OCI-LY1 (cell line): ENCODE measurements around the gene SPEM1.

Experiments used
- H2AFZ ChIP-seq: fragments of 200-600 bp; sonication (generic), shearing (Covaris generic); 2 replicates; pipeline ENCODE4 v1.6.0; 2014; ENCODE audit warnings: antibody characterized with exemption, mild to moderate bottlenecking, low read length
- H3F3A ChIP-seq: fragments of 200-600 bp; sonication (generic), shearing (Covaris generic); 2 replicates; pipeline ENCODE4 v1.6.0; 2014; ENCODE audit warnings: mild to moderate bottlenecking, antibody characterized with exemption, low read length, moderate library complexity; ENCODE audit not compliant: insufficient read depth
- H3K27ac ChIP-seq: fragments of 200-600 bp; sonication (generic); 2 replicates; pipeline ENCODE4 v1.5.1; 2014; ENCODE audit warnings: low read length, mixed run types, mild to moderate bottlenecking, low read depth; ENCODE audit not compliant: poor library complexity, severe bottlenecking
- H3K27me3 ChIP-seq: fragments of 200-600 bp; sonication (generic); 2 replicates; pipeline ENCODE4 v1.6.0; 2014; ENCODE audit warnings: antibody characterized with exemption, mild to moderate bottlenecking, low read length, moderate library complexity; ENCODE audit not compliant: insufficient read depth
- H3K36me3 ChIP-seq: fragments of 200-600 bp; sonication (generic); 2 replicates; pipeline ENCODE4 v1.6.1; 2014; ENCODE audit warnings: mild to moderate bottlenecking, antibody characterized with exemption, low read length, moderate library complexity, mixed read lengths; ENCODE audit not compliant: insufficient read depth
- H3K4me1 ChIP-seq: fragments of 200-600 bp; sonication (generic); 2 replicates; pipeline ENCODE4 v1.5.1; 2014; ENCODE audit warnings: mild to moderate bottlenecking, low read length, moderate library complexity; ENCODE audit not compliant: insufficient read depth, severe bottlenecking
- H3K4me2 ChIP-seq: fragments of 200-600 bp; sonication (generic), shearing (Covaris generic); 2 replicates; pipeline ENCODE4 v1.6.1; 2014; ENCODE audit warnings: low read length
- H3K4me3 ChIP-seq: fragments of 200-600 bp; sonication (generic); 2 replicates; pipeline ENCODE4 v1.5.1; 2014; ENCODE audit warnings: low read length, low read depth, mild to moderate bottlenecking, mixed read lengths; ENCODE audit not compliant: poor library complexity, severe bottlenecking
- H3K79me2 ChIP-seq: fragments of 200-600 bp; shearing (Covaris generic); 2 replicates; pipeline ENCODE4 v1.6.1; 2016; ENCODE audit warnings: mixed run types, low read length, mixed read lengths; ENCODE audit not compliant: insufficient read depth
- H3K9ac ChIP-seq: fragments of 200-600 bp; sonication (generic), shearing (Covaris generic); 2 replicates; pipeline ENCODE4 v1.6.1; 2014; ENCODE audit warnings: mild to moderate bottlenecking, low read length, mixed read lengths
- H3K9me2 ChIP-seq: fragments of 200-600 bp; sonication (generic), shearing (Covaris generic); 2 replicates; pipeline ENCODE4 v1.6.1; 2014; ENCODE audit warnings: low read depth, mild to moderate bottlenecking, low read length, mixed read lengths
- H3K9me3 ChIP-seq: fragments of 200-600 bp; shearing (Covaris generic); 2 replicates; pipeline ENCODE4 v1.6.1; 2014; ENCODE audit warnings: low read length, mixed read lengths
- H4K20me1 ChIP-seq: fragments of 200-600 bp; sonication (generic), shearing (Covaris generic); 2 replicates; pipeline ENCODE4 v1.6.0; 2016; ENCODE audit warnings: mild to moderate bottlenecking, low read length; ENCODE audit not compliant: insufficient read depth
- CTCF ChIP-seq: fragments of 200-600 bp; sonication (generic), shearing (Covaris generic); IDR thresholded peaks from 2 replicates; pipeline ENCODE4 v1.5.1; 2017; ENCODE audit warnings: mild to moderate bottlenecking, antibody characterized with exemption, low read length, moderate library complexity, mixed read lengths
- EZH2 ChIP-seq: fragments of 200-600 bp; sonication (generic), shearing (Covaris generic); IDR thresholded peaks from 2 replicates; pipeline ENCODE4 v1.8.0; 2017; ENCODE audit warnings: borderline replicate concordance, mixed run types, mild to moderate bottlenecking, antibody characterized with exemption, low read length, moderate library complexity, mixed read lengths

SPEM1 gene

DNA sequence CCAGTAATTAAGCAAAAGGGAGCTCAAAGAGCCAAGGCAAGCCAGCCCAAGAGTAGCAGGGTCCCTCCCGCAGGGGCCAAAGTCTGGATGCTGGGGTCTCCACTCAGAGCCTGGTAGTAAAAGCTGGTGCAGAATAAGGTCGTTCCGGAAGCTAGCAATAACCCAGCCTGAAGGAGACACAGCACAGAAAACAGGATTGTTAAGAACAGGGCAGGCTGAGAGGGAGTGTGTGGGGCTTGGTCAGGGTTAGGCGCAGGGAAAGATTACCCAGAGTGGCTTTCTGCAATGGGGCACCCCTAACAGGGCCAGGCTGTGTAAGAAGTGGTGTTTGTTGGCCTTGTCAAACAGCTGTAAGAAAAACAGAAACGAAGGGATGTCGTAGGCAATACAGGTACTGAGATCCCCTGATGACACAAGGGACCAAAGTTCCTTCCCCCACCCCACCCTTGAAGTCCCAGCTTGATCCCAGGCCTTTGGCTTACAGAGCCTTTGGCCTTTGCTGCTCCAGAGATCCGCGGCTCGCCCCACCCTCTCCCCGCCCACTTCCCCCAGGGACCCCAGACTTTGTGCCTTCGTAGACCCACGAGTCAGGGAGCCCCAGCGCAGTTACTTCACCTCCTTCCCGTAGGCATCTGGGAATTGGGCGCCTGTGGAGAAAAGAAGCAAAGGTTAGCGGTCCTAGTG, 16.9 kb upstream of the SPEM1 start:
- peak overlapping the region; percentile 85 for H3K4me2 ChIP-seq
- H2AFZ ChIP-seq = no peak overlapping the region
- no peaks in the 10 kb centered on the region for H3K9me2 ChIP-seq
- peaks cover 9% of the 10 kb centered on the region for H3K27me3 ChIP-seq
- H3K9ac ChIP-seq = peak overlapping the region; percentile 78
- H3K27ac ChIP-seq = no peak overlapping the region
- H4K20me1 ChIP-seq = no peaks in the 10 kb centered on the region
- TF ChIP-seq EZH2 (no peak), CTCF (no peak)
- H3F3A ChIP-seq = 0 out of 2 replicates have a peak, but pooled peaks cover 3% of the 10 kb centered on the region
- H3K4me3 ChIP-seq = peak overlapping the region; percentile 77
- H3K9me3 ChIP-seq = no peaks in the 10 kb centered on the region
- peaks cover 15% of the 10 kb centered on the region for H3K4me1 ChIP-seq
- no peaks in the 10 kb centered on the region for H3K79me2 ChIP-seq
- H3K36me3 ChIP-seq = no peaks in the 10 kb centered on the region

DNA sequence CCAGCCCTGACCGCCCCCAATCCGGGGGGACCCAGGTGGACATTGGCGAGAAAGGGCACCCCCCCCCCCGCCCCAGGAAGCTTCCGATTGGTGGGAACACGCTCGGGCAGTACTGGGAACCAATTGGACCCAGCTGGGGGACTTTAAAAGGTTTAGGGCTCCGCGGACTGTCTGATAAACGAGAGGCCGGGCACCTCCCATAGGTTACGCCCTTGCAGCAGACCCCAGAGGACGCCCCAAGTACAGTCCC, 16.5 kb upstream of the SPEM1 start:
- Histone ChIP-seq H3K4me3 (peak overlapping the region; percentile 77), H3K36me3 (no peaks in the 10 kb centered on the region), H3K9me2 (no peaks in the 10 kb centered on the region), H3K27me3 (peaks cover 9% of the 10 kb centered on the region), H3K27ac (no peak overlapping the region), H3K9ac (peak overlapping the region; percentile 78), H2AFZ (no peak overlapping the region), H3K79me2 (no peaks in the 10 kb centered on the region), H3F3A (0 out of 2 replicates have a peak, but pooled peaks cover 3% of the 10 kb centered on the region), H3K9me3 (no peaks in the 10 kb centered on the region), H3K4me1 (peaks cover 15% of the 10 kb centered on the region), H4K20me1 (no peaks in the 10 kb centered on the region), H3K4me2 (peak overlapping the region; percentile 85)
- TF ChIP-seq CTCF (no peak), EZH2 (no peak)

- Histone ChIP-seq H3K9ac (peak within 1 kb of the TSS; percentile 78), H3K27ac (no peak within 1 kb of the TSS), H3K36me3 (no peaks in the 10 kb centered on the region), H3K9me3 (no peaks in the 10 kb centered on the region), H3K27me3 (peaks cover 9% of the 10 kb centered on the region), H3F3A (0 out of 2 replicates have a peak, but pooled peaks cover 3% of the 10 kb centered on the region), H3K4me1 (peaks cover 15% of the 10 kb centered on the region), H3K4me3 (peak within 1 kb of the TSS; percentile 77), H3K9me2 (no peaks in the 10 kb centered on the region), H2AFZ (no peak within 1 kb of the TSS), H4K20me1 (no peaks in the 10 kb centered on the region), H3K4me2 (peak within 1 kb of the TSS; percentile 85), H3K79me2 (no peaks in the 10 kb centered on the region)
- TF ChIP-seq CTCF = no peak
These were observed 16.0 kb upstream of the SPEM1 start, which contains the start of gene TMEM256 for GRCh38 chr17:7403977-7404736. TMEM256 (minus strand) TSS chr17:7404097; CDS start chr17:7404084, 13 bp downstream.
